Hepatocyte (in vitro differentiated cells): Measurements from ENCODE around the gene RNF112. TPM values are rescaled to one million over a fixed set of nuclear protein-coding genes. Genes with fewer than 3 reads are reported as not detected.

Source experiments
- DNase-seq: peaks from one replicate; pipeline ENCODE4 v3.0.0-alpha.2; 2016; ENCODE audit warnings: low spot score
- H2AFZ ChIP-seq: fragments of 200-600 bp; sonication (generic); 2 replicates; pipeline ENCODE4 v1.6.0; 2016; ENCODE audit warnings: antibody characterized with exemption, mild to moderate bottlenecking
- H3K27ac ChIP-seq: fragments of 200-600 bp; sonication (generic); 2 replicates; pipeline ENCODE4 v1.5.1; 2016; ENCODE audit warnings: mild to moderate bottlenecking
- H3K27me3 ChIP-seq: fragments of 200-600 bp; sonication (generic); 2 replicates; pipeline ENCODE4 v1.6.1; 2016
- H3K36me3 ChIP-seq: fragments of 200-600 bp; sonication (generic); replicated peaks from 2 replicates; pipeline ENCODE4 v1.5.1; 2016; ENCODE audit warnings: low read depth; ENCODE audit not compliant: insufficient read depth
- H3K4me1 ChIP-seq: fragments of 200-600 bp; sonication (generic); 2 replicates; pipeline ENCODE4 v1.5.1; 2016; ENCODE audit warnings: mild to moderate bottlenecking, moderate library complexity; ENCODE audit not compliant: insufficient read depth
- H3K4me2 ChIP-seq: fragments of 200-600 bp; sonication (generic); 2 replicates; pipeline ENCODE4 v1.6.0; 2016
- H3K4me3 ChIP-seq: fragments of 200-600 bp; sonication (generic); 2 replicates; pipeline ENCODE4 v1.5.1; 2016; ENCODE audit warnings: mild to moderate bottlenecking
- H3K79me2 ChIP-seq: fragments of 200-600 bp; sonication (generic); 2 replicates; pipeline ENCODE4 v1.6.0; 2017; ENCODE audit warnings: mild to moderate bottlenecking
- H3K9me2 ChIP-seq: fragments of 200-600 bp; sonication (generic); replicated peaks from 2 replicates; pipeline ENCODE4 v1.6.0; 2017; ENCODE audit warnings: mild to moderate bottlenecking; ENCODE audit not compliant: insufficient read depth
- H3K9me3 ChIP-seq: fragments of 200-600 bp; sonication (generic); 2 replicates; pipeline ENCODE4 v1.5.1; 2016; ENCODE audit warnings: low read depth, mild to moderate bottlenecking
- H4K20me1 ChIP-seq: fragments of 200-600 bp; sonication (generic); 2 replicates; pipeline ENCODE4 v1.6.0; 2016; ENCODE audit warnings: mild to moderate bottlenecking; ENCODE audit not compliant: insufficient read depth, poor library complexity, severe bottlenecking
- CTCF ChIP-seq: fragments of 200-600 bp; sonication (generic); IDR thresholded peaks from 2 replicates; pipeline ENCODE4 v1.5.1; 2016; ENCODE audit warnings: antibody characterized with exemption, mild to moderate bottlenecking; ENCODE audit not compliant: poor library complexity
- EZH2 ChIP-seq: fragments of 200-600 bp; sonication (generic); IDR thresholded peaks from 2 replicates; pipeline ENCODE4 v1.6.1; 2016; ENCODE audit warnings: antibody characterized with exemption, mild to moderate bottlenecking, borderline replicate concordance
- EZH2phosphoT487 ChIP-seq: fragments of 200-600 bp; sonication (generic); IDR thresholded peaks from one replicate; pipeline ENCODE4 v1.6.1; 2018; ENCODE audit warnings: antibody characterized with exemption, mild to moderate bottlenecking, low read depth, moderate library complexity; ENCODE audit not compliant: unreplicated experiment, severe bottlenecking
- WGBS: methylation state at CpG from one replicate; pipeline ENCODE4 v1.1.6; 2016; ENCODE audit warnings: low lambda C conversion rate; ENCODE audit errors: missing lambda C conversion rate; 5-methylcytosine and 5-hydroxymethylcytosine counted together
- polyA plus RNA-seq: library from polyadenylated mRNA; unstranded; fragments of >200 nt; fragmentation: Nextera tagmentation; extraction: Ambion mirVana; gene quantifications from 2 replicates; pipeline ENCODE4 v1.2.1, GENCODE V29; 2016
- total RNA-seq: library from RNA; depleted of rRNA; stranded (reverse); fragments of >200 nt; gene quantifications from 2 replicates; pipeline ENCODE4 v1.2.3, GENCODE V29; 2014

Gene RNF112
- total and polyA plus RNA-seq, 2 experiments from 2014 or later = 7.8 to 8.6 TPM

DNA sequence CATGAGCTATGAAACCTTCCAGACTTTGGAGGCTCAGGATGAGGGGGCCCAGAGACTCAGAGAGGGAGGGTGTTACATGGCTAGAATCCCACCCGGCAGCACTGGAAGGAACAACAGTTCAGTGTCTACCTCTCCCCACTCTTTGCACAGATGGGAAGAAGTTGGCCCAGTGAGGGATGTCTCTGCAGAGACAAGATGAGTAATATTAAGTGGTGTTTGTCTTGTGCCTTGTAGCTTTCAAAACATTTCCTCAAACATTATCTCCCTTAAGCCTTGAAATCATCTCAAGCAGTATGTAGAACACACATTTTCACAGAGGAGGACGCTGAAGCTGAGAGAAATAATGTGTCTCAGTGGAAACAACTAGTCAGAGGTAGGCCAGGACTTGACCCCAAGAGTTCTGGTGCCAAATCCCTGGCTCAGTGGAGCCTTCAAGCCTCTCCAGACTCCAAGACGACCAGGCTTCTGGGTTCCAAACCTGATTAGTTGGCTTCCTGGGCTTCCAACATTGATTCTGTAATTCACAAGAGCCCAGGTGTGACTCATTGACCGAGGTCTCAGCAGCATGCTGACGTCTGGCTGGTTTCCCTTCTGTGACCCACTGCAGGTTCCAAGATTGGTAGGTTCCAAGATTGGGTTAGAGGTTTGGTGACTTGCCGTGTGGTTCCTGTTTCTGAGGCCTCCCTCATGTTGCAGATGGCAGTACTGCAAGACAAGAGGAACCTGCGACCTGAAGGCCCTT, 7.4 kb downstream of the RNF112 start:
- Histone ChIP-seq H3K27ac (peak overlapping the region; percentile 70), H3K4me1 (peaks cover 16% of the 10 kb centered on the region), H3K79me2 (no peaks in the 10 kb centered on the region), H3K9me3 (no peaks in the 10 kb centered on the region), H3K4me2 (no peak overlapping the region), H3K27me3 (no peaks in the 10 kb centered on the region), H3K9me2 (no peaks in the 10 kb centered on the region), H3K36me3 (no peaks in the 10 kb centered on the region), H3K4me3 (no peak overlapping the region), H4K20me1 (no peaks in the 10 kb centered on the region), H2AFZ (no peak overlapping the region)
- TF ChIP-seq EZH2 = no peak
- no peak for TF ChIP-seq EZH2phosphoT487
- no peak for TF ChIP-seq CTCF
- 59% methylated on average over 7 of the region's 7 CpGs for WGBS
- peak; percentile 60 for DNase-seq

GRCh38 chr17:19421219-19421618, 10.2 kb downstream of the RNF112 start:
- no peaks in the 10 kb centered on the region for H3K27me3 ChIP-seq
- DNase-seq = no peak
- no peak for TF ChIP-seq EZH2phosphoT487
- TF ChIP-seq CTCF = no peak
- TF ChIP-seq EZH2 = no peak
- 60% methylated on average over 4 of the region's 4 CpGs for WGBS
- H3K9me2 ChIP-seq = no peaks in the 10 kb centered on the region
- H3K4me1 ChIP-seq = peaks cover 24% of the 10 kb centered on the region
- no peak overlapping the region for H3K4me3 ChIP-seq
- no peak overlapping the region for H3K4me2 ChIP-seq
- no peaks in the 10 kb centered on the region for H3K9me3 ChIP-seq
- no peaks in the 10 kb centered on the region for H3K79me2 ChIP-seq
- no peaks in the 10 kb centered on the region for H4K20me1 ChIP-seq
- H3K36me3 ChIP-seq = no peaks in the 10 kb centered on the region
- no peak overlapping the region for H3K27ac ChIP-seq
- no peak overlapping the region for H2AFZ ChIP-seq

GRCh38 chr17:19421926-19422325, 10.9 kb downstream of the RNF112 start:
- Histone ChIP-seq H3K4me2 (no peak overlapping the region), H3K27me3 (no peaks in the 10 kb centered on the region), H4K20me1 (no peaks in the 10 kb centered on the region), H3K9me3 (no peaks in the 10 kb centered on the region), H2AFZ (no peak overlapping the region), H3K27ac (no peak overlapping the region), H3K4me3 (no peak overlapping the region), H3K79me2 (no peaks in the 10 kb centered on the region), H3K4me1 (peaks cover 24% of the 10 kb centered on the region), H3K9me2 (no peaks in the 10 kb centered on the region), H3K36me3 (no peaks in the 10 kb centered on the region)
- 90% methylated on average over 6 of the region's 6 CpGs for WGBS
- no peak for TF ChIP-seq EZH2
- no peak for TF ChIP-seq EZH2phosphoT487
- no peak for TF ChIP-seq CTCF
- no peak for DNase-seq
